ENCODE results near the gene ETS1. TPM values are rescaled to one million over a fixed set of nuclear protein-coding genes. Genes with fewer than 3 reads are reported as not detected.

Gene ETS1
- total RNA-seq, 4 donors from 2014 or later = 23.6 to 56.7 (median 29.2) TPM

DNA sequence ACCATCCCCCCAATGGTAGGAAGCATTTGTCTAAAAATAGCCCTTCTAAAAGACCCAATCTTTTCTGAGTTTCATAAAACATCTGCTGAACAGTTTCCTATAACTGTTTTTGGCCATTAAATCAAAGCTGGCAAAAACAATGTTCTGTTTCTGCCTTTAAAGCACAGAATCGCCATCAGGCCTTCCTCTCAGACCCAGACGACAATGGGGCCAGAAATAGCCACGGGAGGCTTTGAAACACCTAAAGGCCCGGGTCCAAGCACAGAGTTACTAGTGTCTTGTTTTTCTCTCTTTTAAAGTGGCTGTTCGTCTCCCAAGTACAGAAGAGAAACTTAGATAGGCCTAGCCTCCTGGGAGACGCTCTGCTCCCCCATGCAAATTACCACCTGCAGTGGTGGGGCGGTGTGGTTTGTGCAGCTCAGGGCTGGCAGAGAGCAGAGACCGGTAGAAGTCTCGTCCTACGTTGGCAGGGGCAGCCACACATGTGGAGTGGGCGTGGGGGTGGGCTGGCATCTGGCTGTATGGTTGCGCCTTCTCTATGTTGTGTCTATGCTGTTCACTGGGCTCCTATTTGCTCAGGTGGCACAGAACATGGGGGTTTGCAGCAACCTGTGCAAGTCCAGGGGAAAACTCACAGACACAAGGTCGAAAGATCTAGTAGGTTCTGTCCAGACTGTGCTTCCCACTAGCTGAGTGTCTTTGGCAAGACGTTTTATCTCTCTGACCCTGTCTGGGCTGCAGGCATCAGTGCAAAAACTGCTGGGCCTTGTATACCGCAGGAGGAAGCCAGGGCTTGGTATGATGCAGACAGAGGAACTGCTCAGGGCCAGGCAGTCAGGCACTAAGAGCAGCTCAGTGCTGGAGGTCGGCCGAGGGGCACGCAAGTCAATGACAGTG is 23.6 kb upstream of the ETS1 start:
- DNase-seq = peak; percentile 77
- Histone ChIP-seq H3K27me3 (no peaks in the 10 kb centered on the region), H3K4me3 (no peak overlapping the region), H3K27ac (peak overlapping the region; percentile 31 to 70 (median 48)), H3K9me3 (no peaks in the 10 kb centered on the region), H3K36me3 (no peaks in the 10 kb centered on the region), H3K4me1 (no peaks in the 10 kb centered on the region)
- intact Hi-C loops (cut with DNase I; ENCODE audit: low total_unique reads) (no loop called here), in situ Hi-C loops (cut with MboI; ENCODE audit: low pct_ligation_motif_present in 1 of 4, low pct_unique_long_range_greater_than_20kb in 1 of 4, low sequenced_read_pairs in 3 of 4) (no loop called here)
- 68 to 82% methylated on average over 2 to 18 of the region's 18 CpGs for WGBS, 2 donors (ENCODE audit: low coverage in 1 of 2)
- TF ChIP-seq POLR2AphosphoS5 (IDR thresholded peaks at IDR 0.05) (peak in 1 of 3 donors; percentile 46), EP300 (IDR thresholded peaks at IDR 0.05; ENCODE audit: low read depth) (no peak), POLR2A (IDR thresholded peaks at IDR 0.05) (no peak)
- TF ChIP-seq, protein P1, sequence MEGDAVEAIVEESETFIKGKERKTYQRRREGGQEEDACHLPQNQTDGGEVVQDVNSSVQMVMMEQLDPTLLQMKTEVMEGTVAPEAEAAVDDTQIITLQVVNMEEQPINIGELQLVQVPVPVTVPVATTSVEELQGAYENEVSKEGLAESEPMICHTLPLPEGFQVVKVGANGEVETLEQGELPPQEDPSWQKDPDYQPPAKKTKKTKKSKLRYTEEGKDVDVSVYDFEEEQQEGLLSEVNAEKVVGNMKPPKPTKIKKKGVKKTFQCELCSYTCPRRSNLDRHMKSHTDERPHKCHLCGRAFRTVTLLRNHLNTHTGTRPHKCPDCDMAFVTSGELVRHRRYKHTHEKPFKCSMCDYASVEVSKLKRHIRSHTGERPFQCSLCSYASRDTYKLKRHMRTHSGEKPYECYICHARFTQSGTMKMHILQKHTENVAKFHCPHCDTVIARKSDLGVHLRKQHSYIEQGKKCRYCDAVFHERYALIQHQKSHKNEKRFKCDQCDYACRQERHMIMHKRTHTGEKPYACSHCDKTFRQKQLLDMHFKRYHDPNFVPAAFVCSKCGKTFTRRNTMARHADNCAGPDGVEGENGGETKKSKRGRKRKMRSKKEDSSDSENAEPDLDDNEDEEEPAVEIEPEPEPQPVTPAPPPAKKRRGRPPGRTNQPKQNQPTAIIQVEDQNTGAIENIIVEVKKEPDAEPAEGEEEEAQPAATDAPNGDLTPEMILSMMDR (IDR thresholded peaks at IDR 0.05) = no peak

DNA sequence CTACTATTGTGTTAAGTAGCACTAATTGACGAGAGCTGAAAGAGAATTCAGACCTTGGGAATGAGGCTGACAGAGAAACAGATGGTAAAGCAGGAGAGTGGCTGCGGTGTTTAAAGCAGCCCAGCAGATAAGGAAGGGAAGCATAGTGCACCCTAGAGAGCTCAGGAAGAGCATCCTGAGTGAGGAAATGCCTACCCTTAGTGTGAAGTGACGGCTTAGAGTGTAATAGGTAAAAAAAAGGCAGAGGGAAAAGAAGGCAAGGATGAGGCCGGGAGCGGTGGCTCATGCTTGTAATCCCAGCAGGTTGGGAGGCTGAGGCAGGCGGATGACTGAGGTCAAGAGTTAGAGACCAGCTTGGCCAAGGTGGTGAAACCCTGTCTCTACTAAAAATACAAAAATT is 22.4 kb upstream of the ETS1 start:
- TF ChIP-seq POLR2AphosphoS5 (IDR thresholded peaks at IDR 0.05) = no peak
- TF ChIP-seq, protein P1 (IDR thresholded peaks at IDR 0.05) = no peak
- no peak for TF ChIP-seq EP300 (IDR thresholded peaks at IDR 0.05; ENCODE audit: low read depth)
- TF ChIP-seq POLR2A (IDR thresholded peaks at IDR 0.05) = no peak
- Histone ChIP-seq H3K27me3 (no peaks in the 10 kb centered on the region), H3K9me3 (no peaks in the 10 kb centered on the region), H3K4me3 (no peak overlapping the region), H3K4me1 (no peaks in the 10 kb centered on the region), H3K36me3 (no peaks in the 10 kb centered on the region), H3K27ac (peak overlapping the region in 2 of 4 donors; percentile 31 to 70)
- intact Hi-C loops (cut with DNase I; ENCODE audit: low total_unique reads) = no loop called here
- 89 to 90% methylated on average over 4 to 6 of the region's 6 CpGs for WGBS, 2 donors (ENCODE audit: low coverage in 1 of 2)
- in situ Hi-C loops (cut with MboI; ENCODE audit: low pct_ligation_motif_present in 1 of 4, low pct_unique_long_range_greater_than_20kb in 1 of 4, low sequenced_read_pairs in 3 of 4) = no loop called here
- no peak for DNase-seq

DNA sequence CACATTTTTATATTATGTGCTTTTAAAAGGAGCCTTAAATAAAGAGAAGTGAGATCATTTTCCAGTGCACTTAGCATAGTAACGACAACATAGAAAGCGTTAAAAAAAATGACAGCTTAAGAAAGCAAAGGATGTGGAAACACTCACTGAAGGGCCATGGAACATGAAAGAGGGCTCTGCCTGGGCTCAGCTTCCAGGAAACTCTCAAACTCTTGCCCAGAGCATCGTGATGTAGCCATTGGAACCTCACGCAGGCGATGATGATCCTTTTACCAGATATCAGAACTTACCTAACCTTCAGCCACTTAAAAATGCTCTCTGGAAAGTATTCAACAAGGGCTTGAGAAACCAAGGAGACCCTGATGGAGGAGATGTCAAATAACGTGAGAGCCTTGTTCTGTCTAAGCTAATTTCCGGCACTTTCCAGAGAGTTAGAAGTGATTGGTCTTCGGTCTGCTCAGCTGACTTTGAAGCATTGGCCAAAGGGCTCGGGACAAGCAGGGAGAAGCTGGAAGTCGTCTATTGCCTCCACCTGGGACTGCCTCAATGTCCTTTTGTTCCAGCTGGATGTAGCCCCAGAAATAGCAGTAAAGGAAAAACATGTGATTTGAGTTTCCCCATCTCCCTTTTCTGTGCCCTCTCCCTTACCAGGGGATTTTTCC is 21.5 kb upstream of the ETS1 start:
- Histone ChIP-seq H3K27me3 (no peaks in the 10 kb centered on the region), H3K9me3 (no peaks in the 10 kb centered on the region), H3K27ac (peak overlapping the region in 1 of 4 donors; percentile 70), H3K4me1 (no peaks in the 10 kb centered on the region), H3K36me3 (no peaks in the 10 kb centered on the region), H3K4me3 (no peak overlapping the region)
- DNase-seq = no peak
- TF ChIP-seq EP300 (IDR thresholded peaks at IDR 0.05; ENCODE audit: low read depth) (no peak), POLR2AphosphoS5 (IDR thresholded peaks at IDR 0.05) (no peak), POLR2A (IDR thresholded peaks at IDR 0.05) (no peak)
- TF ChIP-seq, protein P1 (IDR thresholded peaks at IDR 0.05) = no peak
- intact Hi-C loops (cut with DNase I; ENCODE audit: low total_unique reads) = no loop called here
- 79 to 84% methylated on average over 5 to 10 of the region's 10 CpGs for WGBS, 2 donors (ENCODE audit: low coverage in 1 of 2)
- in situ Hi-C loops (cut with MboI; ENCODE audit: low pct_ligation_motif_present in 1 of 4, low pct_unique_long_range_greater_than_20kb in 1 of 4, low sequenced_read_pairs in 3 of 4) = no loop called here

- intact Hi-C loops (cut with DNase I; ENCODE audit: low total_unique reads) = no loop called here
Measured at GRCh38 chr11:128607819-128608218, 20.5 kb upstream of the ETS1 start.

More at GRCh38 chr11:128607819-128608218, 20.5 kb upstream of the ETS1 start:
- DNase-seq = no peak
- no peaks in the 10 kb centered on the region for H3K27me3 ChIP-seq
- H3K27ac ChIP-seq = no peak overlapping the region
- H3K36me3 ChIP-seq = no peaks in the 10 kb centered on the region
- no peak overlapping the region for H3K4me3 ChIP-seq
- in situ Hi-C loops (cut with MboI; ENCODE audit: low pct_ligation_motif_present in 1 of 4, low pct_unique_long_range_greater_than_20kb in 1 of 4, low sequenced_read_pairs in 3 of 4) = no loop called here
- H3K9me3 ChIP-seq = no peaks in the 10 kb centered on the region
- TF ChIP-seq, protein P1 (IDR thresholded peaks at IDR 0.05) = no peak
- TF ChIP-seq POLR2AphosphoS5 (IDR thresholded peaks at IDR 0.05) (no peak), EP300 (IDR thresholded peaks at IDR 0.05; ENCODE audit: low read depth) (no peak), POLR2A (IDR thresholded peaks at IDR 0.05) (no peak)
- H3K4me1 ChIP-seq = no peaks in the 10 kb centered on the region
- 87% methylated on average over 5 of the region's 5 CpGs; no CpG with 5 or more reads in 1 of the 2 donors for WGBS, 2 donors (ENCODE audit: low coverage in 1 of 2)

Measured in transverse colon (tissue), 4 donors.